Psoas muscle (tissue), 8 donors: ENCODE data around the gene P4HA1. TPM values are rescaled to one million over a fixed set of nuclear protein-coding genes. Genes with fewer than 3 reads are reported as not detected.
"Not testable (repeated sequence)": the region's sequence is repeated elsewhere in the genome, so short reads cannot be mapped to it uniquely, and the experiment has no call there.

ENCODE experiments used
- ATAC-seq, 4 donors: fragments of 200-7000 bp; cut with Tn5 transposase; one replicate each; pipeline ENCODE4 v1.9.1; 2020; ENCODE audit warnings: moderate library complexity in 3 of 4, mild to moderate bottlenecking in 2 of 4
- DNase-seq, 2 donors: peaks; one replicate each; pipeline ENCODE4 v3.0.0-alpha.2; 2020
- H3K27ac ChIP-seq: fragments of 200-600 bp; one replicate; pipeline ENCODE4 v1.8.0; 2022
- H3K27me3 ChIP-seq, 3 donors: fragments of 200-600 bp in 1 of 3; one replicate each; pipeline versions ENCODE4 v1.6.1 to v1.8.0; 2013 to 2022; ENCODE audit warnings: low read length in 2 of 3, mild to moderate bottlenecking in 2 of 3, moderate library complexity in 1 of 3; ENCODE audit not compliant: insufficient read depth in 3 of 3
- H3K36me3 ChIP-seq, 2 donors: fragments of 200-600 bp in 1 of 2; one replicate each; pipeline versions ENCODE4 v1.6.1 to v1.8.0; 2013 to 2022; ENCODE audit warnings: low read depth in 1 of 2, mild to moderate bottlenecking in 1 of 2, moderate library complexity in 1 of 2; ENCODE audit not compliant: insufficient read depth in 1 of 2
- H3K4me1 ChIP-seq: fragments of 200-600 bp; one replicate; pipeline ENCODE4 v1.8.0; 2022
- H3K4me3 ChIP-seq: fragments of 200-600 bp; one replicate; pipeline ENCODE4 v1.8.0; 2022; ENCODE audit warnings: mild to moderate bottlenecking
- H3K9me3 ChIP-seq: fragments of 200-600 bp; one replicate; pipeline ENCODE4 v1.8.0; 2022
- CTCF ChIP-seq: fragments of 200-600 bp; IDR thresholded peaks from one replicate; pipeline ENCODE4 v1.8.0; 2022; ENCODE audit warnings: antibody characterized with exemption
- WGBS, 3 donors: extraction: QIAGEN DNeasy Blood & Tissue Kit; methylation state at CpG; one replicate each; pipeline versions ENCODE4 v1.1.6 to v1.1.7; 2013; 5-methylcytosine and 5-hydroxymethylcytosine counted together
- intact Hi-C, 2 donors: fragments of 100-400 bp; cut with DNase I; formaldehyde crosslinking; loops; one replicate each; pipeline versions ENCODE4 v1.11.0 to v1.14.2; 2022
- polyA plus RNA-seq, 3 donors: library from polyadenylated mRNA; stranded (reverse); fragments of 200-250 nt; gene quantifications; one replicate each; pipeline ENCODE4 v1.2.3, GENCODE V29; 2013
- total RNA-seq, 4 donors: library from RNA; stranded (reverse); fragmentation: NEBNext Ultra II Directional in 2 of 4; extraction: Animal tissue kit (Norgen Biotek cat#: 25700) in 2 of 4; gene quantifications; one replicate each; pipeline versions ENCODE4 v1.2.1 to v1.2.4, GENCODE V29; 2021 to 2023
- donor health status: healthy with polysubstance abuse.
- donor health status: DM: no; HTN: no; CAD: no; lungs with moderate emphysema.
- donor health status: Bipolar disorder and iron deficiency.
- donor health status: healthy.
- donor health status: DM: yes; HTN: yes; CAD: no.
- donor health status: DM: no; HTN: no; CAD: no.
- donor health status: DM: no; HTN: no; CAD: no.
- donor health status: DM: yes; HTN: yes; CAD: no.

The P4HA1 gene
- total and polyA plus RNA-seq, 7 donors, result 6.2 to 262 (median 73.2) TPM

GRCh38 chr10:73043319-73043718 lies 53.3 kb downstream of the P4HA1 start:
- peaks cover 4% of the 10 kb centered on the region for H3K4me1 ChIP-seq
- H3K9me3 ChIP-seq, result no peaks in the 10 kb centered on the region
- H3K4me3 ChIP-seq, result no peak overlapping the region
- no peaks in the 10 kb centered on the region for H3K27me3 ChIP-seq
- H3K27ac ChIP-seq, result no peak overlapping the region
- H3K36me3 ChIP-seq, result peaks cover 0 to 88% of the 10 kb centered on the region in 2 donors
- no peak for TF ChIP-seq CTCF
- intact Hi-C loops, result loop anchor here in 1 of 2 donors (10.0 kb wide), 1 partner anchor 679 kb away; no protein-coding TSS in a partner anchor
- WGBS, 3 donors, result 95 to 100% (median 99%) methylated on average over 1 of the region's 1 CpG
- ATAC-seq, result no peak
- no peak for DNase-seq

GRCh38 chr10:73042130-73042529 lies 54.5 kb downstream of the P4HA1 start:
- TF ChIP-seq CTCF, result no peak
- ATAC-seq (no peak), DNase-seq (no peak)
- Histone ChIP-seq H3K4me3 (no peak overlapping the region), H3K9me3 (no peaks in the 10 kb centered on the region), H3K36me3 (peaks cover 0 to 85% of the 10 kb centered on the region in 2 donors), H3K27me3 (no peaks in the 10 kb centered on the region), H3K4me1 (peaks cover 4% of the 10 kb centered on the region), H3K27ac (no peak overlapping the region)
- intact Hi-C loops, result loop anchor here in 1 of 2 donors (10.0 kb wide), 1 partner anchor 677 kb away; no protein-coding TSS in a partner anchor
- WGBS, 3 donors, result 86 to 94% (median 89%) methylated on average over 5 of the region's 5 CpGs

GRCh38 chr10:73039635-73040034 lies 57.0 kb downstream of the P4HA1 start:
- intact Hi-C loops, result loop anchor here in 1 of 2 donors (10.0 kb wide), 1 partner anchor 675 kb away; no protein-coding TSS in a partner anchor
- no peaks in the 10 kb centered on the region for H3K9me3 ChIP-seq
- DNase-seq (peak in 1 of 2 donors; percentile 35), ATAC-seq (peak; percentile 32 to 62 (median 56))
- WGBS, 3 donors, result 54 to 65% (median 55%) methylated on average over 3 of the region's 3 CpGs
- TF ChIP-seq CTCF, result no peak
- H3K27ac ChIP-seq, result peak overlapping the region; percentile 31
- H3K27me3 ChIP-seq, result no peaks in the 10 kb centered on the region
- peaks cover 2% of the 10 kb centered on the region for H3K4me1 ChIP-seq
- H3K36me3 ChIP-seq, result peaks cover 0 to 76% of the 10 kb centered on the region in 2 donors
- H3K4me3 ChIP-seq, result no peak overlapping the region

DNA sequence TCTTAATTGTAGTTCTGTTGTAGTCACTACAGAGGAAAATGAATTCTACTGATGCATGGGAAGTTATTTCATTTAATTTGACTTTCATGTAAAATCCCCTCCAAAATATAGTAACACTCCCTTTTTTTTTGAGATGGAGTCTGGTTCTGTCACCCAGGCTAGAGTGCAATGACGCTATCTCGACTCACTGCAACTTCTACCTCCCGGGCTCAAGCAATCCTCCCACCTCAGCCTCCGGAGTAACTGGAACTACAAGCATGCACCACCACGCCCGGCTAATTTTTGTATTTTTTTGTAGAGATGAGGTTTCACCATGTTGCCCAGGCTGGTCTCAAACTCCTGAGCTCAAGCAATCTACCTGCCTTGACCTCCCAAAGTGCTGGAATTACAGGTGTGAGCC lies 60.4 kb downstream of the P4HA1 start:
- 85 to 99% (median 94%) methylated on average over 6 of the region's 6 CpGs for WGBS, 3 donors
- H3K27me3 ChIP-seq, H3K27ac ChIP-seq, H3K9me3 ChIP-seq, DNase-seq, ATAC-seq, intact Hi-C loops, H3K4me3 ChIP-seq, H3K4me1 ChIP-seq: not testable (repeated sequence)
- H3K36me3 ChIP-seq, result peaks cover 0 to 78% of the 10 kb centered on the region in 2 donors

GRCh38 chr10:73032536-73032935 lies 64.1 kb downstream of the P4HA1 start:
- Histone ChIP-seq H3K9me3 (no peaks in the 10 kb centered on the region), H3K4me1 (no peaks in the 10 kb centered on the region), H3K27ac (no peak overlapping the region), H3K36me3 (peaks cover 0 to 81% of the 10 kb centered on the region in 2 donors), H3K4me3 (no peak overlapping the region), H3K27me3 (no peaks in the 10 kb centered on the region)
- no peak for TF ChIP-seq CTCF
- DNase-seq, result no peak
- intact Hi-C loops, result no loop called here
- ATAC-seq, result no peak
- WGBS, 3 donors, result 95 to 98% (median 95%) methylated on average over 6 of the region's 6 CpGs

GRCh38 chr10:73026623-73027022 lies 70.0 kb downstream of the P4HA1 start:
- WGBS, 3 donors, result 88 to 96% (median 90%) methylated on average over 1 of the region's 1 CpG
- DNase-seq, result not testable (repeated sequence)

GRCh38 chr10:73023455-73024070 lies 73.1 kb downstream of the P4HA1 start:
- DNase-seq, H3K27ac ChIP-seq, intact Hi-C loops, ATAC-seq, H3K4me3 ChIP-seq, H3K27me3 ChIP-seq, H3K9me3 ChIP-seq: not testable (repeated sequence)
- peaks cover 14% of the 10 kb centered on the region for H3K4me1 ChIP-seq
- WGBS, 3 donors, result 84 to 97% (median 96%) methylated on average over 7 of the region's 7 CpGs
- H3K36me3 ChIP-seq, result peaks cover 0 to 34% of the 10 kb centered on the region in 2 donors

More at GRCh38 chr10:73026623-73027022, 70.0 kb downstream of the P4HA1 start:
- H3K4me1 ChIP-seq, intact Hi-C loops, H3K9me3 ChIP-seq, ATAC-seq, H3K4me3 ChIP-seq, H3K27me3 ChIP-seq, H3K27ac ChIP-seq: not testable (repeated sequence)
- peaks cover 0 to 46% of the 10 kb centered on the region in 2 donors for H3K36me3 ChIP-seq

DNA sequence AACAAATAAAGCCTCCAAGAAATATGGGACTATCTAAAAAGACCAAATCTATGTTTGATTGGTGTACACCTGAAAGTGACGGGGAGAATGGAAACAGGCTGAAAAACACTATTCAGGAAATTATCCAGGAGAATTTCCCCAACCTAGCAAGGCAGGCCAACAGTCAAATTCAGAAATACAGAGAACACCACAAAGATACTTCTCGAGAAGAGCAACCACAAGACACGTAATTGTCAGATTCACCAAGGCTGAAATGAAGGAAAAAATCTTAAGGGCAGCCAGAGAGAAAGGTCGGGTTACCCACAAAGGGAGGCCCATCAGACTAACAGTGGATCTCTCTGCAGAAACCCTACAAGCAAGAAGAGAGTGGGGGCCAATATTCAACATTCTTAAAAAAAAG lies 73.7 kb downstream of the P4HA1 start:
- H3K9me3 ChIP-seq, intact Hi-C loops: not testable (repeated sequence)
- H3K36me3 ChIP-seq, result peaks cover 0 to 35% of the 10 kb centered on the region in 2 donors

More for the DNA sequence above, 73.7 kb downstream of the P4HA1 start:
- not testable (repeated sequence) for H3K4me3 ChIP-seq, DNase-seq, H3K27ac ChIP-seq, ATAC-seq, H3K27me3 ChIP-seq
- peaks cover 20% of the 10 kb centered on the region for H3K4me1 ChIP-seq
- 80 to 95% (median 88%) methylated on average over 4 of the region's 4 CpGs for WGBS, 3 donors
